Frontal cortex (tissue), 4 donors: ENCODE results near the gene CEP83. TPM values are rescaled to one million over a fixed set of nuclear protein-coding genes. Genes with fewer than 3 reads are reported as not detected.
"Not testable (repeated sequence)": the region's sequence is repeated elsewhere in the genome, so short reads cannot be mapped to it uniquely, and the experiment has no call there.

ENCODE experiments used
- DNase-seq, 2 donors: peaks; one replicate each; pipeline ENCODE4 v3.0.0; 2012; ENCODE audit warnings: low spot score in 2 of 2
- FAIRE-seq: peaks from 2 replicates; lab custom pipeline; 2012; peaks lifted over from hg19 to GRCh38; lab: Jason Lieb, UNC
- total RNA-seq: library from RNA; depleted of rRNA; stranded (reverse); fragments of >200 nt; gene quantifications from one replicate; pipeline ENCODE4 v1.2.3, GENCODE V29; 2014
- donor health status: control.
- donor health status: control.
- donor health status: control.

CEP83 gene
- total RNA-seq, 1 donor from 2014 or later: 22.0 TPM

GRCh38 chr12:94434171-94434570, 25.5 kb downstream of the CEP83 start:
- FAIRE-seq (peak; percentile 77), DNase-seq (no peak)

- DNase-seq: no peak
Measured at GRCh38 chr12:94433744-94434143, 25.9 kb downstream of the CEP83 start.

GRCh38 chr12:94430304-94430703, 29.4 kb downstream of the CEP83 start:
- FAIRE-seq: peak; percentile 75
- no peak for DNase-seq

More at GRCh38 chr12:94433744-94434143, 25.9 kb downstream of the CEP83 start:
- no peak for FAIRE-seq

- DNase-seq (no peak), FAIRE-seq (no peak)
Measured at GRCh38 chr12:94429633-94430032, 30.0 kb downstream of the CEP83 start.

GRCh38 chr12:94429191-94429590, 30.5 kb downstream of the CEP83 start:
- no peak for FAIRE-seq
- DNase-seq: no peak

GRCh38 chr12:94427501-94428381, 31.9 kb downstream of the CEP83 start:
- FAIRE-seq: no peak
- DNase-seq: no peak

GRCh38 chr12:94426049-94426448, 33.6 kb downstream of the CEP83 start:
- FAIRE-seq (no peak), DNase-seq (no peak)

GRCh38 chr12:94424830-94425229, 34.8 kb downstream of the CEP83 start:
- DNase-seq, FAIRE-seq: not testable (repeated sequence)

GRCh38 chr12:94421868-94422740, 37.6 kb downstream of the CEP83 start:
- no peak for FAIRE-seq
- DNase-seq: no peak

GRCh38 chr12:94418517-94418916, 41.1 kb downstream of the CEP83 start:
- DNase-seq: no peak
- no peak for FAIRE-seq

GRCh38 chr12:94416613-94417012, 43.1 kb downstream of the CEP83 start:
- no peak for FAIRE-seq
- no peak for DNase-seq

GRCh38 chr12:94415066-94415465, 44.6 kb downstream of the CEP83 start:
- DNase-seq: no peak
- no peak for FAIRE-seq

- FAIRE-seq: no peak
- DNase-seq: no peak
Measured at GRCh38 chr12:94405413-94406116, 54.1 kb downstream of the CEP83 start.

- no peak for FAIRE-seq
Measured at GRCh38 chr12:94404854-94405253, 54.8 kb downstream of the CEP83 start.

GRCh38 chr12:94401326-94401725, 58.3 kb downstream of the CEP83 start:
- DNase-seq (no peak), FAIRE-seq (no peak)

More at GRCh38 chr12:94404854-94405253, 54.8 kb downstream of the CEP83 start:
- no peak for DNase-seq

GRCh38 chr12:94398685-94399084, 61.0 kb downstream of the CEP83 start:
- not testable (repeated sequence) for DNase-seq, FAIRE-seq

- FAIRE-seq: no peak
- no peak for DNase-seq
Measured at GRCh38 chr12:94397401-94397800, 62.3 kb downstream of the CEP83 start.

- not testable (repeated sequence) for FAIRE-seq, DNase-seq
Measured at GRCh38 chr12:94396014-94396413, 63.7 kb downstream of the CEP83 start.

- no peak for FAIRE-seq
Measured at GRCh38 chr12:94390130-94390485, 69.6 kb downstream of the CEP83 start.

More at GRCh38 chr12:94390130-94390485, 69.6 kb downstream of the CEP83 start:
- DNase-seq: no peak
